K562 (cell line): Measurements from ENCODE around the gene CALM3. TPM values are rescaled to one million over a fixed set of nuclear protein-coding genes. Genes with fewer than 3 reads are reported as not detected.

ENCODE experiments used
- ATF3 ChIP-seq, 2 experiments: fragments of 450-650 bp in 1 of 2; sonication (generic) in 1 of 2; formaldehyde crosslinking in 1 of 2; IDR thresholded peaks in 1 of 2; conservative IDR thresholded peaks in 1 of 2; 2 replicates each; pipeline versions ENCODE4 v1.6.1 to v1.8.1; 2016 to 2023; ENCODE audit warnings: mild to moderate bottlenecking in 2 of 2, moderate library complexity in 2 of 2, inconsistent platforms in 1 of 2, missing genetic modification reagents in 1 of 2
- CREBBP ChIP-seq: IDR thresholded peaks from one replicate; pipeline ENCODE4 v1.6.1; 2012; ENCODE audit warnings: low read depth, mild to moderate bottlenecking, control low read depth, inconsistent platforms, low read length
- CSDE1 ChIP-seq, 2 experiments: fragments of 450-650 bp; IDR thresholded peaks; 2 replicates each; pipeline ENCODE4 v1.6.1; 2016; ENCODE audit warnings: mild to moderate bottlenecking in 1 of 2
- ELF4 ChIP-seq: fragments of 450-650 bp; formaldehyde crosslinking; IDR thresholded peaks from 2 replicates; pipeline ENCODE4 v1.4.0; 2022; ENCODE audit warnings: missing genetic modification characterization
- HDAC6 ChIP-seq: IDR thresholded peaks from 2 replicates; pipeline ENCODE4 v1.6.1; 2012; ENCODE audit warnings: low read depth, mild to moderate bottlenecking, control low read depth, inconsistent platforms, low read length, moderate library complexity
- HMG20B ChIP-seq: fragments of 250-450 bp; sonication (Bioruptor Pico); IDR thresholded peaks from 2 replicates; pipeline ENCODE4 v1.5.0; 2021; ENCODE audit warnings: mild to moderate bottlenecking
- HSF4 ChIP-seq: fragments of 250-450 bp; sonication (Bioruptor Pico); IDR thresholded peaks from 2 replicates; pipeline ENCODE4 v2.1.2; 2022; ENCODE audit warnings: mild to moderate bottlenecking, moderate library complexity, borderline replicate concordance
- NCOR1 ChIP-seq: fragments of 450-650 bp; IDR thresholded peaks from 2 replicates; pipeline ENCODE4 v1.6.1; 2016; ENCODE audit warnings: mild to moderate bottlenecking, moderate library complexity
- TCFL5 ChIP-seq: fragments of 250-450 bp; sonication (Bioruptor Pico); conservative IDR thresholded peaks from 2 replicates; pipeline ENCODE4 v1.6.1; 2021; ENCODE audit warnings: mild to moderate bottlenecking, moderate library complexity, matching md5 sums
- ZNF407 ChIP-seq: fragments of 450-650 bp; IDR thresholded peaks from 2 replicates; pipeline ENCODE4 v1.6.1; 2016; ENCODE audit warnings: low read depth
- ZNF408 ChIP-seq: fragments of 250-450 bp; sonication (Bioruptor Pico); IDR thresholded peaks from 2 replicates; pipeline ENCODE4 v1.4.0; 2020; ENCODE audit warnings: low read depth, mild to moderate bottlenecking, moderate library complexity
- ZNF699 ChIP-seq: fragments of 250-450 bp; sonication (Bioruptor Pico); IDR thresholded peaks from 2 replicates; pipeline ENCODE4 v1.8.0; 2021; ENCODE audit warnings: mild to moderate bottlenecking, moderate library complexity; ENCODE audit not compliant: insufficient replicate concordance
- ZSCAN29 ChIP-seq: fragments of 450-650 bp; IDR thresholded peaks from 2 replicates; pipeline ENCODE4 v1.6.1; 2017
- polyA plus RNA-seq, 8 experiments: library from polyadenylated mRNA; depleted of rRNA in 4 of 8; stranded (reverse) in 5 of 8; unstranded in 3 of 8; fragments of >200 nt; fragmentation: Nextera tagmentation in 2 of 8; fragmentation: Illumina TruSeq in 1 of 8; extraction: Ambion mirVana in 2 of 8; extraction: Trizol in 1 of 8; gene quantifications; 2 replicates each; pipeline versions ENCODE4 v1.2.1 to v1.2.3, GENCODE V29; 2011 to 2014; ENCODE audit warnings: inconsistent platforms in 1 of 8, missing spikeins in 1 of 8
- total RNA-seq, 7 experiments: library from RNA; depleted of rRNA in 6 of 7; stranded (reverse); fragments of >200 nt in 6 of 7; fragmentation: Illumina TruSeq in 2 of 7; extraction: Trizol in 2 of 7; gene quantifications; 2 replicates each; pipeline versions ENCODE4 v1.2.1 to v1.2.3, GENCODE V29; 2011 to 2021; ENCODE audit warnings: low replicate concordance in 1 of 7
- TF ChIP-seq, protein P1 (sequence below): sonication (generic); formaldehyde crosslinking; IDR thresholded peaks from 2 replicates; pipeline ENCODE4 v1.8.0; 2023; ENCODE audit warnings: mild to moderate bottlenecking, missing genetic modification reagents

CALM3 gene
- total and polyA plus RNA-seq, 9 of the 15 experiments (the other 6 are each of a cell fraction or from before 2014, with no cell fraction given), result 34.6 to 350 (median 156) TPM

DNA sequence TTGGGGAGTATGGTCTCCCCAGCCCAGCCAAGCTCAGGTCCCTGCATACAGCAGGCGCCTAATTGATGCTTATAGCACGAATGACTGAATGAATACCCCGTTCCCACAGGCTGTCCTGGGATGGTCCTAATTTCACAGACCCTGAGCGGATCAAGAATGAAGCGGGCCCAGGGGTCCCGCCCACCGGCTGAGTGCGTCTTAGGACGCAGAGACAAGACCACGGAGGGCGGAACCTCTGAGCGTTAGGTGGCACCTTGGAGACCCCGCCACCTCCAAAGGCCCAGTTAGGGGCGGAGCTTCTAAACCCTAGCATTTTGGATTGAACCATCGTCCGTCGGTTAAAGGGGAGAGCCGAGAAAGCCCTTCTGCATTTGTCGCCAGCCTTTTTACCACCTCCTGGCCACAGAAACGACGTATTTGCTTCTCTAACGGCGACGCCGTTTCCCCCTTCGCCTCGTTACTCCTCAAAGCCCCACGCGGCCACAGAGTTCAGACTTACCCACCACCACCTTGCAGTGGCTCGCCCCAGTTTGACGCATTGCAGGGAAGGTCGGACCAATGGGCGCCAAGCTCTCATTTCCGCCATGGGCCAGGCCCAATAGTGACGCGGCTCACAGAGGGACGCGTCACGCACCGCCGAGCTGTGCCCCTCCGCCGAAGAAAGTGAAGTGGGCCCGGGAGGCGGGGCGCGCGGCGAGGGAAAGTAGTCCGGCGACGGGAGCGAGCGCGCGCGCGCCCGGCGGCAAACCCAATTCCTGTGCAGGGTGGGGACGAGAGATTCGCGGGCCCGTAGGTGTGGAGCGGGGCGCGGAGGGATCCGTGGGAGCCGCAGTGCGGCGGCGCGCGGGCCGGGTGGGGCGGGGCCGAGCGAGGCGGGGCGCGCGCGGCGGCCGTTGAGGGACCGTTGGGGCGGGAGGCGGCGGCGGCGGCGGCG, 479 bp upstream of the CALM3 start (continued):
- no peak for TF ChIP-seq TCFL5 (CRISPR knock-in tag)
- TF ChIP-seq ATF3 (IDR thresholded peaks at IDR 0.05), result peak; percentile 83
- TF ChIP-seq ATF3 (CRISPR knock-in tag; conservative IDR thresholded peaks at IDR 0.05), result peak; percentile 62; the same call in 1 of the 2 replicates
- no peak for TF ChIP-seq ZNF699
- TF ChIP-seq NCOR1, result peak; percentile 57; the same call in 1 of the 2 replicates
- TF ChIP-seq ZNF407, result no peak
- no peak for TF ChIP-seq HSF4 (CRISPR knock-in tag)
- peak; percentile 56; the same call in 1 of the 2 replicates for TF ChIP-seq ELF4
- no peak for TF ChIP-seq HDAC6
- TF ChIP-seq CREBBP, result no peak
- TF ChIP-seq, protein P1, sequence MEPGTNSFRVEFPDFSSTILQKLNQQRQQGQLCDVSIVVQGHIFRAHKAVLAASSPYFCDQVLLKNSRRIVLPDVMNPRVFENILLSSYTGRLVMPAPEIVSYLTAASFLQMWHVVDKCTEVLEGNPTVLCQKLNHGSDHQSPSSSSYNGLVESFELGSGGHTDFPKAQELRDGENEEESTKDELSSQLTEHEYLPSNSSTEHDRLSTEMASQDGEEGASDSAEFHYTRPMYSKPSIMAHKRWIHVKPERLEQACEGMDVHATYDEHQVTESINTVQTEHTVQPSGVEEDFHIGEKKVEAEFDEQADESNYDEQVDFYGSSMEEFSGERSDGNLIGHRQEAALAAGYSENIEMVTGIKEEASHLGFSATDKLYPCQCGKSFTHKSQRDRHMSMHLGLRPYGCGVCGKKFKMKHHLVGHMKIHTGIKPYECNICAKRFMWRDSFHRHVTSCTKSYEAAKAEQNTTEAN (CRISPR knock-in tag), result 0 out of 2 replicates have a peak, but pooled peaks have one; percentile 33
- TF ChIP-seq ZNF408 (CRISPR knock-in tag), result no peak
- TF ChIP-seq ZSCAN29, result no peak
- TF ChIP-seq HMG20B (CRISPR knock-in tag), result no peak
- no peak for TF ChIP-seq CSDE1 (IDR thresholded peaks at IDR 0.05)
